BE2C (cell line): ENCODE measurements around the gene NRIP3.
"Not testable (repeated sequence)": the region's sequence is repeated elsewhere in the genome, so short reads cannot be mapped to it uniquely, and the experiment has no call there.

Experiments used
- DNase-seq: peaks from one replicate; pipeline ENCODE4 v3.0.0-alpha.2; 2020
- H3K27me3 ChIP-seq: fragments of 250-450 bp; sonication (Bioruptor Pico); 2 replicates; pipeline ENCODE4 v1.5.1; 2020; ENCODE audit warnings: mild to moderate bottlenecking
- H3K36me3 ChIP-seq: fragments of 250-450 bp; sonication (Bioruptor Pico); 2 replicates; pipeline ENCODE4 v1.5.1; 2020; ENCODE audit warnings: mild to moderate bottlenecking
- H3K4me1 ChIP-seq: fragments of 250-450 bp; sonication (Bioruptor Pico); 2 replicates; pipeline ENCODE4 v1.5.1; 2020
- H3K4me3 ChIP-seq: 2 replicates; pipeline ENCODE4 v1.5.1; 2011; ENCODE audit warnings: low read depth, low read length
- H3K9me3 ChIP-seq: fragments of 250-450 bp; sonication (Bioruptor Pico); 2 replicates; pipeline ENCODE4 v1.5.1; 2020
- CTCF ChIP-seq: IDR thresholded peaks from 2 replicates; pipeline ENCODE4 v1.5.1; 2012; ENCODE audit warnings: mild to moderate bottlenecking, low read depth, low read length

Gene NRIP3

GRCh38 chr11:9013373-9013772 lies 9.6 kb upstream of the NRIP3 start:
- no peaks in the 10 kb centered on the region for H3K4me1 ChIP-seq
- no peak for TF ChIP-seq CTCF
- DNase-seq, result no peak

GRCh38 chr11:9009538-9009937 lies 5.7 kb upstream of the NRIP3 start:
- not testable (repeated sequence) for DNase-seq, H3K4me1 ChIP-seq, H3K9me3 ChIP-seq, H3K27me3 ChIP-seq, H3K4me3 ChIP-seq, H3K36me3 ChIP-seq

More at GRCh38 chr11:9013373-9013772, 9.6 kb upstream of the NRIP3 start:
- Histone ChIP-seq H3K9me3 (no peaks in the 10 kb centered on the region), H3K4me3 (no peak overlapping the region), H3K36me3 (no peaks in the 10 kb centered on the region), H3K27me3 (no peaks in the 10 kb centered on the region)

- DNase-seq, result no peak
- H3K27me3 ChIP-seq, result peaks cover 13% of the 10 kb centered on the region
- H3K9me3 ChIP-seq, result no peaks in the 10 kb centered on the region
- no peaks in the 10 kb centered on the region for H3K36me3 ChIP-seq
- no peak overlapping the region for H3K4me3 ChIP-seq
- no peak for TF ChIP-seq CTCF
- no peaks in the 10 kb centered on the region for H3K4me1 ChIP-seq
Measured at GRCh38 chr11:9008661-9009060, 4.9 kb upstream of the NRIP3 start.

- Histone ChIP-seq H3K4me1 (no peaks in the 10 kb centered on the region), H3K4me3 (no peak overlapping the region), H3K27me3 (peaks cover 19% of the 10 kb centered on the region), H3K36me3 (no peaks in the 10 kb centered on the region), H3K9me3 (no peaks in the 10 kb centered on the region)
- DNase-seq, result no peak
- TF ChIP-seq CTCF, result no peak
Measured at GRCh38 chr11:9008011-9008550, 4.3 kb upstream of the NRIP3 start.

GRCh38 chr11:9005087-9005486 lies 1.3 kb upstream of the NRIP3 start:
- H3K27me3 ChIP-seq, result peaks cover 24% of the 10 kb centered on the region
- no peak for TF ChIP-seq CTCF
- H3K9me3 ChIP-seq, result no peaks in the 10 kb centered on the region
- H3K36me3 ChIP-seq, result no peaks in the 10 kb centered on the region
- H3K4me1 ChIP-seq, result no peaks in the 10 kb centered on the region
- DNase-seq, result no peak
- no peak overlapping the region for H3K4me3 ChIP-seq

- no peaks in the 10 kb centered on the region for H3K9me3 ChIP-seq
- no peak overlapping the region for H3K4me3 ChIP-seq
- TF ChIP-seq CTCF, result no peak
- peaks cover 24% of the 10 kb centered on the region for H3K27me3 ChIP-seq
- H3K36me3 ChIP-seq, result no peaks in the 10 kb centered on the region
- no peak for DNase-seq
- H3K4me1 ChIP-seq, result no peaks in the 10 kb centered on the region
Measured at GRCh38 chr11:9004183-9004926, 554 bp upstream of the NRIP3 start.
